HEK293 (cell line): ENCODE measurements around the gene TRIM8.
A peak's percentile ranks its signal among the peaks of the same experiment; 100 is the strongest.

Source experiments
- ATF2 ChIP-seq: fragments of 450-650 bp; formaldehyde crosslinking; IDR thresholded peaks from 2 replicates; pipeline ENCODE4 v1.5.1; 2016; ENCODE audit warnings: missing biosample characterization, missing genetic modification characterization, low read depth
- GLI4 ChIP-seq: fragments of 450-650 bp; formaldehyde crosslinking; IDR thresholded peaks from 2 replicates; pipeline ENCODE4 v1.5.1; 2016; ENCODE audit warnings: missing biosample characterization, missing genetic modification characterization
- HOXC10 ChIP-seq: sonication (generic); formaldehyde crosslinking; IDR thresholded peaks from 2 replicates; pipeline ENCODE4 v1.8.1; 2023; ENCODE audit warnings: mild to moderate bottlenecking, missing genetic modification reagents
- KLF7 ChIP-seq: fragments of 450-650 bp; formaldehyde crosslinking; IDR thresholded peaks from 2 replicates; pipeline ENCODE4 v1.5.1; 2016; ENCODE audit warnings: missing biosample characterization, missing genetic modification characterization, borderline replicate concordance
- REST ChIP-seq: fragments of 450-650 bp; formaldehyde crosslinking; IDR thresholded peaks from 2 replicates; pipeline ENCODE4 v1.5.1; 2016; ENCODE audit warnings: missing biosample characterization, missing genetic modification characterization
- SP7 ChIP-seq: fragments of 450-650 bp; formaldehyde crosslinking; IDR thresholded peaks from 2 replicates; pipeline ENCODE4 v1.5.1; 2016; ENCODE audit warnings: missing biosample characterization, missing genetic modification characterization
- WT1 ChIP-seq: fragments of 450-650 bp; formaldehyde crosslinking; IDR thresholded peaks from 2 replicates; pipeline ENCODE4 v1.5.1; 2016; ENCODE audit warnings: missing biosample characterization, missing genetic modification characterization
- ZBTB10 ChIP-seq: fragments of 450-650 bp; formaldehyde crosslinking; IDR thresholded peaks from 2 replicates; pipeline ENCODE4 v1.5.1; 2016; ENCODE audit warnings: missing biosample characterization, missing genetic modification characterization
- ZBTB26 ChIP-seq: fragments of 450-650 bp; formaldehyde crosslinking; optimal IDR thresholded peaks from 2 replicates; pipeline ENCODE3; 2016; ENCODE audit warnings: missing biosample characterization, mild to moderate bottlenecking, missing genetic modification characterization
- ZFP3 ChIP-seq: fragments of 450-650 bp; formaldehyde crosslinking; IDR thresholded peaks from 2 replicates; pipeline ENCODE4 v1.5.1; 2016; ENCODE audit warnings: low read depth, missing biosample characterization, missing genetic modification characterization
- ZNF19 ChIP-seq: fragments of 450-650 bp; formaldehyde crosslinking; IDR thresholded peaks from 2 replicates; pipeline ENCODE4; 2016; ENCODE audit warnings: missing biosample characterization, missing genetic modification characterization, low read depth
- ZNF248 ChIP-seq: fragments of 450-650 bp; formaldehyde crosslinking; IDR thresholded peaks from 2 replicates; pipeline ENCODE4 v1.5.1; 2017; ENCODE audit warnings: missing biosample characterization, missing genetic modification characterization
- ZNF394 ChIP-seq: fragments of 450-650 bp; formaldehyde crosslinking; IDR thresholded peaks from 2 replicates; pipeline ENCODE4 v1.5.1; 2016; ENCODE audit warnings: missing biosample characterization, missing genetic modification characterization, mild to moderate bottlenecking, moderate library complexity, borderline replicate concordance
- ZNF48 ChIP-seq: fragments of 450-650 bp; formaldehyde crosslinking; IDR thresholded peaks from 2 replicates; pipeline ENCODE4 v1.5.1; 2016; ENCODE audit warnings: missing biosample characterization, missing genetic modification characterization
- ZNF518A ChIP-seq: fragments of 450-650 bp; formaldehyde crosslinking; conservative IDR thresholded peaks from 2 replicates; pipeline ENCODE4 v1.5.1; 2016; ENCODE audit warnings: low read depth, missing biosample characterization, missing genetic modification characterization
- ZNF558 ChIP-seq: fragments of 450-650 bp; formaldehyde crosslinking; IDR thresholded peaks from 2 replicates; pipeline ENCODE4 v1.5.1; 2016; ENCODE audit warnings: missing biosample characterization, missing genetic modification characterization
- ZNF580 ChIP-seq: fragments of 450-650 bp; formaldehyde crosslinking; IDR thresholded peaks from 2 replicates; pipeline ENCODE4 v1.5.1; 2016; ENCODE audit warnings: missing biosample characterization, missing genetic modification characterization
- ZNF596 ChIP-seq: fragments of 450-650 bp; IDR thresholded peaks from 2 replicates; pipeline ENCODE4 v1.5.0; 2018; ENCODE audit warnings: missing biosample characterization, mild to moderate bottlenecking, missing genetic modification characterization, moderate library complexity
- ZNF658 ChIP-seq: fragments of 450-650 bp; formaldehyde crosslinking; IDR thresholded peaks from 2 replicates; pipeline ENCODE4; 2016; ENCODE audit warnings: missing biosample characterization, missing genetic modification characterization
- ZNF692 ChIP-seq: fragments of 450-650 bp; formaldehyde crosslinking; IDR thresholded peaks from 2 replicates; pipeline ENCODE4 v1.5.1; 2016; ENCODE audit warnings: missing biosample characterization, missing genetic modification characterization
- ZNF701 ChIP-seq: fragments of 450-650 bp; formaldehyde crosslinking; IDR thresholded peaks from 2 replicates; pipeline ENCODE4 v1.5.1; 2016; ENCODE audit warnings: missing biosample characterization, missing genetic modification characterization
- ZSCAN23 ChIP-seq: fragments of 450-650 bp; formaldehyde crosslinking; IDR thresholded peaks from 2 replicates; pipeline ENCODE4 v1.5.1; 2016; ENCODE audit warnings: missing biosample characterization, missing genetic modification characterization
- ZSCAN5A ChIP-seq: fragments of 450-650 bp; formaldehyde crosslinking; IDR thresholded peaks from 2 replicates; pipeline ENCODE4 v1.5.1; 2016; ENCODE audit warnings: missing biosample characterization, missing genetic modification characterization

TRIM8 gene

GRCh38 chr10:102678842-102679289 lies 34.6 kb downstream of the TRIM8 start (continued):
- TF ChIP-seq ZNF518A (tag by site-specific recombination) (no peak), ZNF48 (tag by site-specific recombination) (no peak), ZNF580 (no peak), ZNF558 (no peak), ZSCAN5A (tag by site-specific recombination) (no peak), ZNF658 (no peak), ZNF394 (tag by site-specific recombination) (no peak), SP7 (tag by site-specific recombination) (peak; percentile 35; the same call in 1 of the 2 replicates), WT1 (0 out of 2 replicates have a peak, but pooled peaks have one; percentile 19), ZBTB26 (tag by site-specific recombination) (no peak), ZNF596 (no peak), HOXC10 (no peak), KLF7 (tag by site-specific recombination) (no peak), GLI4 (tag by site-specific recombination) (no peak), ATF2 (no peak), ZNF19 (no peak), ZNF701 (no peak), REST (tag by site-specific recombination) (no peak), ZFP3 (tag by site-specific recombination) (no peak), ZNF248 (tag by site-specific recombination) (no peak), ZBTB10 (no peak), ZSCAN23 (tag by site-specific recombination) (no peak), ZNF692 (tag by site-specific recombination) (peak; percentile 52; the same call in 1 of the 2 replicates)
